Endothelial cell of umbilical vein (primary cell): ENCODE data around the gene HEATR1. TPM values are rescaled to one million over a fixed set of nuclear protein-coding genes. Genes with fewer than 3 reads are reported as not detected.

Experiments used
- BruUV-seq: library from RNA; stranded (reverse); fragments of 400-500 nt; replicated peaks from 2 replicates; lab custom pipeline; 2021; lab: Mats Ljungman, UMichigan
- CTCF ChIA-PET: fragments of 300-600, 350-600 bp; sonication (Branson Sonifier 250); formaldehyde crosslinking; loops from one replicate; lab custom pipeline; 2021; ENCODE audit warnings: antibody characterized with exemption, inconsistent platforms; lab: Charles Lee
- POLR2A ChIA-PET: fragments of 300-600, 350-600 bp; sonication (Branson Sonifier 250); formaldehyde crosslinking; loops from one replicate; lab custom pipeline; 2021; ENCODE audit warnings: antibody characterized with exemption, inconsistent platforms; lab: Charles Lee
- DNase-seq: peaks from one replicate; pipeline ENCODE4 v3.0.0-alpha.2; 2011; ENCODE audit warnings: low read depth, low spot score
- FAIRE-seq: peaks from 2 replicates; lab custom pipeline; 2011; peaks lifted over from hg19 to GRCh38; lab: Jason Lieb, UNC
- H2AFZ ChIP-seq: 2 replicates; pipeline ENCODE4 v1.6.0; 2012; ENCODE audit warnings: low read depth, low read length, control low read depth, inconsistent platforms
- H3K27ac ChIP-seq: 2 replicates; pipeline ENCODE4 v1.5.1; 2011; ENCODE audit warnings: low read depth, mild to moderate bottlenecking, control low read depth, low read length, moderate library complexity; ENCODE audit not compliant: insufficient read depth
- H3K27me3 ChIP-seq, 2 experiments: 2 replicates each; pipeline versions ENCODE4 v1.6.0 to v1.6.1; 2011; ENCODE audit warnings: low read length in 2 of 2, mixed read lengths in 1 of 2; ENCODE audit not compliant: control insufficient read depth in 2 of 2, insufficient read depth in 2 of 2
- H3K36me3 ChIP-seq, 2 experiments: 2 replicates in 1 of 2; 3 replicates in 1 of 2; pipeline ENCODE4 v1.5.1; 2011; ENCODE audit warnings: low read length in 2 of 2, mild to moderate bottlenecking in 1 of 2, moderate library complexity in 1 of 2; ENCODE audit not compliant: control insufficient read depth in 2 of 2, insufficient read depth in 2 of 2; ENCODE audit errors: extremely low read depth in 1 of 2
- H3K4me1 ChIP-seq: 3 replicates; pipeline ENCODE4 v1.5.1; 2011; ENCODE audit warnings: mild to moderate bottlenecking, low read length; ENCODE audit not compliant: control insufficient read depth, insufficient read depth; ENCODE audit errors: extremely low read depth
- H3K4me2 ChIP-seq: 2 replicates; pipeline ENCODE4 v1.6.1; 2011; ENCODE audit warnings: low read length, control low read depth, mixed read lengths; ENCODE audit not compliant: insufficient read depth
- H3K4me3 ChIP-seq, 3 experiments: fragments of 200-600 bp in 1 of 3; sonication (generic), shearing (Covaris generic) in 1 of 3; replicated peaks in 1 of 3; 2 replicates each; pipeline ENCODE4 v1.5.1; 2011 to 2016; ENCODE audit warnings: control low read depth in 3 of 3, low read length in 3 of 3, mild to moderate bottlenecking in 2 of 3, inconsistent platforms in 1 of 3, low read depth in 1 of 3, moderate library complexity in 1 of 3; ENCODE audit not compliant: insufficient read depth in 1 of 3
- H3K79me2 ChIP-seq: 2 replicates; pipeline ENCODE4 v1.6.0; 2012; ENCODE audit warnings: low read length, inconsistent platforms; ENCODE audit not compliant: control insufficient read depth, insufficient read depth
- H3K9ac ChIP-seq: replicated peaks from 2 replicates; pipeline ENCODE3; 2011; ENCODE audit warnings: low read length, control low read depth; ENCODE audit not compliant: insufficient read depth; ENCODE audit errors: extremely low read depth
- H3K9me1 ChIP-seq: replicated peaks from 3 replicates; pipeline ENCODE4 v1.6.0; 2011; ENCODE audit warnings: mild to moderate bottlenecking, low read length; ENCODE audit not compliant: control insufficient read depth, insufficient read depth; ENCODE audit errors: extremely low read depth
- H3K9me3 ChIP-seq: replicated peaks from 2 replicates; pipeline ENCODE4 v1.5.1; 2012; ENCODE audit warnings: low read length, inconsistent platforms; ENCODE audit not compliant: control insufficient read depth, insufficient read depth
- H4K20me1 ChIP-seq: replicated peaks from 2 replicates; pipeline ENCODE3; 2011; ENCODE audit warnings: mild to moderate bottlenecking, low read length; ENCODE audit not compliant: control insufficient read depth, insufficient read depth; ENCODE audit errors: extremely low read depth
- EZH2 ChIP-seq: IDR thresholded peaks from 2 replicates; pipeline ENCODE4 v1.6.1; 2012; ENCODE audit warnings: borderline replicate concordance, low read depth, mild to moderate bottlenecking, moderate library complexity, low read length, inconsistent platforms; ENCODE audit not compliant: severe bottlenecking
- FOS ChIP-seq: IDR thresholded peaks from 2 replicates; pipeline ENCODE4 v1.6.1; 2011; ENCODE audit warnings: mild to moderate bottlenecking, low read length, moderate library complexity, borderline replicate concordance; ENCODE audit not compliant: insufficient read depth
- GATA2 ChIP-seq: IDR thresholded peaks from 2 replicates; pipeline ENCODE4 v1.7.0; 2011; ENCODE audit warnings: low read depth, mild to moderate bottlenecking, moderate library complexity, mixed read lengths, low read length; ENCODE audit not compliant: insufficient read length, insufficient read depth
- JUN ChIP-seq: IDR thresholded peaks from 2 replicates; pipeline ENCODE4 v1.6.1; 2011; ENCODE audit warnings: borderline replicate concordance, low read depth; ENCODE audit not compliant: insufficient read length, insufficient read depth
- MAX ChIP-seq: IDR thresholded peaks from 2 replicates; pipeline ENCODE4 v1.6.1; 2011; ENCODE audit not compliant: insufficient read depth, insufficient read length
- MYC ChIP-seq: IDR thresholded peaks from one replicate; pipeline ENCODE4 v1.6.1; 2011; ENCODE audit warnings: mild to moderate bottlenecking, low read depth, low read length
- POLR2A ChIP-seq: IDR thresholded peaks from 2 replicates; pipeline ENCODE4 v1.6.1; 2012; ENCODE audit warnings: low read depth, mild to moderate bottlenecking, control low read depth, low read length
- POLR2AphosphoS5 ChIP-seq: IDR thresholded peaks from 2 replicates; pipeline ENCODE4 v1.6.1; 2012; ENCODE audit warnings: low read depth, mild to moderate bottlenecking, control low read depth, low read length, moderate library complexity; ENCODE audit not compliant: insufficient read depth
- dilution Hi-C: fragments of 300-500 bp; cut with MboI; formaldehyde crosslinking; loops from one replicate; pipeline ENCODE4 v1.15.0; 2019; ENCODE audit warnings: low sequenced_read_pairs; ENCODE audit not compliant: extremely low pct_ligation_motif_present
- intact Hi-C: fragments of 100-400 bp; cut with micrococcal nuclease; formaldehyde crosslinking; loops from one replicate; pipeline ENCODE4 v1.10.0; 2022
- polyA plus RNA-seq, 4 experiments: library from polyadenylated mRNA; depleted of rRNA in 3 of 4; stranded (reverse) in 3 of 4; unstranded in 1 of 4; fragments of >200 nt; gene quantifications; 2 replicates each; pipeline versions ENCODE4 v1.2.1 to v1.2.3, GENCODE V29; 2011 to 2012; ENCODE audit warnings: missing spikeins in 1 of 4
- total RNA-seq: library from RNA; stranded (reverse); gene quantifications from 2 replicates; pipeline ENCODE4 v1.2.3, GENCODE V29; 2021
- TF ChIP-seq, protein P1 (sequence below), 2 donors: IDR thresholded peaks; 1 replicate in 1 of 2; 2 replicates in 1 of 2; pipeline ENCODE4 v1.5.1; 2011; ENCODE audit warnings: low read length in 2 of 2, mild to moderate bottlenecking in 2 of 2, moderate library complexity in 2 of 2, control low read depth in 1 of 2, inconsistent platforms in 1 of 2, low read depth in 1 of 2; ENCODE audit not compliant: insufficient read depth in 1 of 2; ENCODE audit errors: extremely low read depth in 1 of 2

The HEATR1 gene
- total and polyA plus RNA-seq, 2 donors (not counting 3 experiments of a cell fraction or from before 2014, with no cell fraction given), result 8.4 to 62.0 TPM

- no peak for FAIRE-seq
- ChIA-PET POLR2A (interaction anchor here (0.7 kb wide), 1 partner anchor 88 kb away, joined by 3 read pairs; no protein-coding TSS in a partner anchor), CTCF (no interaction called here)
- Histone ChIP-seq H3K4me1 (no peaks in the 10 kb centered on the region), H3K9me3 (no peaks in the 10 kb centered on the region), H3K4me3 (no peak overlapping the region), H2AFZ (no peak overlapping the region), H3K36me3 (no peaks in the 10 kb centered on the region), H3K27me3 (no peaks in the 10 kb centered on the region), H3K27ac (no peak overlapping the region), H3K9ac (no peak overlapping the region), H3K79me2 (no peaks in the 10 kb centered on the region), H4K20me1 (no peaks in the 10 kb centered on the region), H3K4me2 (no peak overlapping the region), H3K9me1 (no peaks in the 10 kb centered on the region)
- no peak for DNase-seq
- intact Hi-C loops (no loop called here), dilution Hi-C loops (no loop called here)
- TF ChIP-seq, protein P1, sequence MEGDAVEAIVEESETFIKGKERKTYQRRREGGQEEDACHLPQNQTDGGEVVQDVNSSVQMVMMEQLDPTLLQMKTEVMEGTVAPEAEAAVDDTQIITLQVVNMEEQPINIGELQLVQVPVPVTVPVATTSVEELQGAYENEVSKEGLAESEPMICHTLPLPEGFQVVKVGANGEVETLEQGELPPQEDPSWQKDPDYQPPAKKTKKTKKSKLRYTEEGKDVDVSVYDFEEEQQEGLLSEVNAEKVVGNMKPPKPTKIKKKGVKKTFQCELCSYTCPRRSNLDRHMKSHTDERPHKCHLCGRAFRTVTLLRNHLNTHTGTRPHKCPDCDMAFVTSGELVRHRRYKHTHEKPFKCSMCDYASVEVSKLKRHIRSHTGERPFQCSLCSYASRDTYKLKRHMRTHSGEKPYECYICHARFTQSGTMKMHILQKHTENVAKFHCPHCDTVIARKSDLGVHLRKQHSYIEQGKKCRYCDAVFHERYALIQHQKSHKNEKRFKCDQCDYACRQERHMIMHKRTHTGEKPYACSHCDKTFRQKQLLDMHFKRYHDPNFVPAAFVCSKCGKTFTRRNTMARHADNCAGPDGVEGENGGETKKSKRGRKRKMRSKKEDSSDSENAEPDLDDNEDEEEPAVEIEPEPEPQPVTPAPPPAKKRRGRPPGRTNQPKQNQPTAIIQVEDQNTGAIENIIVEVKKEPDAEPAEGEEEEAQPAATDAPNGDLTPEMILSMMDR (IDR thresholded peaks at IDR 0.05; ENCODE audit: extremely low read depth in 1 of 2, insufficient read depth in 1 of 2, low read depth in 1 of 2, low read length in 2 of 2), result no peak
- TF ChIP-seq POLR2AphosphoS5 (no peak), FOS (no peak), EZH2 (no peak), JUN (no peak), GATA2 (no peak), POLR2A (no peak), MYC (no peak), MAX (no peak)
- BruUV-seq, result no TSS peak
Measured at GRCh38 chr1:236636017-236636416, 31.7 kb upstream of the HEATR1 start.
